Erythroblast (primary cell): ENCODE measurements around the gene NEO1.

Experiments used
- GATA1 ChIP-seq: IDR thresholded peaks from 2 replicates; pipeline ENCODE4 v1.6.1; 2011; ENCODE audit warnings: low read depth, mild to moderate bottlenecking, control low read depth, low read length, moderate library complexity
- POLR2A ChIP-seq: IDR thresholded peaks from 2 replicates; pipeline ENCODE4 v1.6.1; 2011; ENCODE audit warnings: mild to moderate bottlenecking, low read length

GRCh38 chr15:73337187-73337586 lies 284.9 kb downstream of the NEO1 start:
- TF ChIP-seq POLR2A (no peak), GATA1 (no peak)
